Astrocyte of the cerebellum (primary cell): Measurements from ENCODE around the gene TATDN2.

Experiments
- DNase-seq: peaks from one replicate; pipeline ENCODE4 v3.0.0-alpha.2; 2011; ENCODE audit warnings: low read depth
- H3K4me3 ChIP-seq: 2 replicates; pipeline ENCODE4 v1.5.1; 2011; ENCODE audit warnings: mild to moderate bottlenecking, low read depth, low read length, moderate library complexity
- CTCF ChIP-seq: IDR thresholded peaks from 2 replicates; pipeline ENCODE4 v1.5.1; 2012; ENCODE audit warnings: low read length, low read depth, moderate library complexity, mild to moderate bottlenecking; ENCODE audit errors: missing control alignments
- in situ Hi-C: cut with HindIII; loops from 2 replicates; pipeline ENCODE4 v1.10.0; 2017; ENCODE audit warnings: low sequenced_read_pairs

Gene TATDN2

GRCh38 chr3:10328460-10329071 is 80.3 kb downstream of the TATDN2 start:
- in situ Hi-C loops: loop anchor here (25.0 kb wide), 1 partner anchor 384 kb away; no protein-coding TSS in a partner anchor
- no peak for TF ChIP-seq CTCF
- no peak for DNase-seq
- no peak overlapping the region for H3K4me3 ChIP-seq

- no peak for DNase-seq
- no peak for TF ChIP-seq CTCF
- in situ Hi-C loops: loop anchor here (25.0 kb wide), 1 partner anchor 383 kb away; no protein-coding TSS in a partner anchor
Observed at GRCh38 chr3:10329495-10330015, 81.3 kb downstream of the TATDN2 start.

GRCh38 chr3:10330319-10330718 is 82.1 kb downstream of the TATDN2 start:
- H3K4me3 ChIP-seq: no peak overlapping the region
- no peak for TF ChIP-seq CTCF
- in situ Hi-C loops: loop anchor here (25.0 kb wide), 1 partner anchor 382 kb away; no protein-coding TSS in a partner anchor
- no peak for DNase-seq

More at GRCh38 chr3:10329495-10330015, 81.3 kb downstream of the TATDN2 start:
- no peak overlapping the region for H3K4me3 ChIP-seq
